ENCODE results near the gene FBXW9.
"Not testable (repeated sequence)": the region's sequence is repeated elsewhere in the genome, so short reads cannot be mapped to it uniquely, and the experiment has no call there.

Gene FBXW9

GRCh38 chr19:12715929-12716328 lies 19.5 kb upstream of the FBXW9 start:
- DNase-seq (ENCODE audit: low read depth in 2 of 3, low spot score in 1 of 3), result no peak

GRCh38 chr19:12715102-12715501 lies 18.7 kb upstream of the FBXW9 start:
- no peak for DNase-seq (ENCODE audit: low read depth in 2 of 3, low spot score in 1 of 3)

GRCh38 chr19:12713304-12713703 lies 16.9 kb upstream of the FBXW9 start:
- DNase-seq (ENCODE audit: low read depth in 2 of 3, low spot score in 1 of 3), result not testable (repeated sequence)

- DNase-seq (ENCODE audit: low read depth in 2 of 3, low spot score in 1 of 3), result not testable (repeated sequence)
Observed at GRCh38 chr19:12712077-12712476, 15.6 kb upstream of the FBXW9 start.

- DNase-seq (ENCODE audit: low read depth in 2 of 3, low spot score in 1 of 3), result no peak
Observed at GRCh38 chr19:12711187-12711586, 14.8 kb upstream of the FBXW9 start.

GRCh38 chr19:12708641-12709040 lies 12.2 kb upstream of the FBXW9 start:
- no peak for DNase-seq (ENCODE audit: low read depth in 2 of 3, low spot score in 1 of 3)

GRCh38 chr19:12706332-12706718 lies 9.9 kb upstream of the FBXW9 start:
- no peak for DNase-seq (ENCODE audit: low read depth in 2 of 3, low spot score in 1 of 3)

GRCh38 chr19:12705654-12706331 lies 9.4 kb upstream of the FBXW9 start:
- no peak for DNase-seq (ENCODE audit: low read depth in 2 of 3, low spot score in 1 of 3)

GRCh38 chr19:12705169-12705568 lies 8.7 kb upstream of the FBXW9 start:
- no peak for DNase-seq (ENCODE audit: low read depth in 2 of 3, low spot score in 1 of 3)

GRCh38 chr19:12703046-12703445 lies 6.6 kb upstream of the FBXW9 start:
- DNase-seq (ENCODE audit: low read depth in 2 of 3, low spot score in 1 of 3), result no peak

GRCh38 chr19:12701596-12702282 lies 5.3 kb upstream of the FBXW9 start:
- no peak for DNase-seq (ENCODE audit: low read depth in 2 of 3, low spot score in 1 of 3)

GRCh38 chr19:12698138-12698537 lies 1.7 kb upstream of the FBXW9 start:
- no peak for DNase-seq (ENCODE audit: low read depth in 2 of 3, low spot score in 1 of 3)

- DNase-seq (ENCODE audit: low read depth in 2 of 3, low spot score in 1 of 3), result not testable (repeated sequence)
Observed at GRCh38 chr19:12697425-12697824, 994 bp upstream of the FBXW9 start.

GRCh38 chr19:12695997-12696365 lies 450 bp downstream of the FBXW9 start:
- DNase-seq (ENCODE audit: low read depth in 2 of 3, low spot score in 1 of 3), result no peak

- DNase-seq (ENCODE audit: low read depth in 2 of 3, low spot score in 1 of 3), result no peak
Observed at GRCh38 chr19:12695514-12695913, 917 bp downstream of the FBXW9 start.

GRCh38 chr19:12695096-12695495 lies 1.3 kb downstream of the FBXW9 start:
- DNase-seq (ENCODE audit: low read depth in 2 of 3, low spot score in 1 of 3), result no peak

- no peak for DNase-seq (ENCODE audit: low read depth in 2 of 3, low spot score in 1 of 3)
Observed at GRCh38 chr19:12694641-12695040, 1.8 kb downstream of the FBXW9 start.

- no peak for DNase-seq (ENCODE audit: low read depth in 2 of 3, low spot score in 1 of 3)
Observed at GRCh38 chr19:12692960-12693359, 3.5 kb downstream of the FBXW9 start.

GRCh38 chr19:12689581-12690216 lies 6.7 kb downstream of the FBXW9 start:
- no peak for DNase-seq (ENCODE audit: low read depth in 2 of 3, low spot score in 1 of 3)

GRCh38 chr19:12689012-12689411 lies 7.4 kb downstream of the FBXW9 start:
- DNase-seq (ENCODE audit: low read depth in 2 of 3, low spot score in 1 of 3), result no peak

GRCh38 chr19:12687496-12688196 lies 8.8 kb downstream of the FBXW9 start, which contains the start of gene GNG14:
Gene GNG14 (plus strand): TSS chr19:12687998. CDS start chr19:12688049, 51 bp downstream.
- no peak for DNase-seq (ENCODE audit: low read depth in 2 of 3, low spot score in 1 of 3)

- no peak for DNase-seq (ENCODE audit: low read depth in 2 of 3, low spot score in 1 of 3)
Observed at GRCh38 chr19:12685831-12686230, 10.6 kb downstream of the FBXW9 start.

Data from stimulated activated CD4-positive, alpha-beta T cell treated with anti-CD3 and anti-CD28 coated beads, Interleukin-12 subunit alpha, Interleukin-12 subunit beta, amount 100 ng/mL, for 48 hours (primary cell).